HepG2 (cell line): ENCODE results near the gene CASKIN2.

Experiments used
- CTCF ChIP-seq: sonication (generic); formaldehyde crosslinking; IDR thresholded peaks from 2 replicates; pipeline ENCODE4 v1.5.0; 2020; ENCODE audit warnings: mild to moderate bottlenecking, missing genetic modification reagents, moderate library complexity
- FOXP1 ChIP-seq, 2 experiments: fragments of 450-650 bp in 1 of 2; IDR thresholded peaks; 2 replicates each; pipeline ENCODE4 v1.6.1; 2017 to 2018; ENCODE audit warnings: antibody characterized with exemption in 1 of 2
- IRF9 ChIP-seq: sonication (generic); formaldehyde crosslinking; IDR thresholded peaks from 2 replicates; pipeline ENCODE4 v1.8.0; 2022; ENCODE audit warnings: missing genetic modification reagents, mild to moderate bottlenecking, borderline replicate concordance
- NR3C1 ChIP-seq: sonication (generic); formaldehyde crosslinking; IDR thresholded peaks from 2 replicates; pipeline ENCODE4 v1.4.0; 2020; ENCODE audit warnings: missing genetic modification reagents
- REST ChIP-seq, 2 experiments: IDR thresholded peaks; 2 replicates each; pipeline ENCODE4 v1.6.1; 2011 to 2012; ENCODE audit warnings: low read length in 2 of 2, borderline replicate concordance in 1 of 2, low read depth in 1 of 2, mild to moderate bottlenecking in 1 of 2, moderate library complexity in 1 of 2
- RFX3 ChIP-seq: IDR thresholded peaks from 2 replicates; pipeline ENCODE4 v1.6.1; 2016; ENCODE audit warnings: missing biosample characterization, missing genetic modification reagents
- THAP9 ChIP-seq: sonication (generic); formaldehyde crosslinking; IDR thresholded peaks from 2 replicates; pipeline ENCODE4; 2020; ENCODE audit warnings: missing genetic modification reagents, mild to moderate bottlenecking, borderline replicate concordance

- no peak for TF ChIP-seq CTCF
- TF ChIP-seq NR3C1 (CRISPR knock-in tag): no peak
- TF ChIP-seq IRF9 (CRISPR knock-in tag): no peak
- no peak for TF ChIP-seq THAP9
- TF ChIP-seq RFX3: no peak
- TF ChIP-seq FOXP1 (IDR thresholded peaks at IDR 0.05): no peak
- no peak for TF ChIP-seq FOXP1 (CRISPR knock-in tag; IDR thresholded peaks at IDR 0.05)
- TF ChIP-seq REST (IDR thresholded peaks at IDR 0.05; ENCODE audit: borderline replicate concordance in 1 of 2, low read depth in 1 of 2, low read length in 2 of 2): no peak
These were observed 11.4 kb upstream of the CASKIN2 start for GRCh38 chr17:75526555-75527270.
